Measurements from ENCODE around the gene ZBTB33.

ZBTB33 gene

GRCh38 chrX:120269373-120270035 is 18.9 kb downstream of the ZBTB33 start:
- DNase-seq: no peak

DNA sequence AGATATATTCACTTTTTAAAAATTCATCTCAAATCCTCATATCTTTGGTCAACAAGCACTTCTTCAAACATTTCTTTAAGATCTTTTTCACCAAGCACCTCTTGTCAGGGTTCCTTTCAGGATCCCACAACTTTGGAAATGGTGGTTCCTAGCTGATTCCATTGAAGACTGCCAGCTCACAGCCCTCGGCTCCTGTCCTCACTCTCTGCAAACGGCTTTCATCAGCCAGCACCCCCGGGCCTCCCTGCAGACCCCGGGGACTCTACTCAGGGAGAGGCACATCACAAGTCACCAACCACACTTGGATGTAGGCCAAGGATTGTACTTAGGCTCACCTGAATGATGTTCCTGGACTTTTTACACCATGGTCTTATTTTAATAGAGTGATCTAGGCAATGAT is 20.0 kb downstream of the ZBTB33 start:
- DNase-seq: no peak

GRCh38 chrX:120271218-120271617 is 20.6 kb downstream of the ZBTB33 start:
- no peak for DNase-seq

GRCh38 chrX:120274145-120274544 is 23.5 kb downstream of the ZBTB33 start:
- DNase-seq: no peak

DNA sequence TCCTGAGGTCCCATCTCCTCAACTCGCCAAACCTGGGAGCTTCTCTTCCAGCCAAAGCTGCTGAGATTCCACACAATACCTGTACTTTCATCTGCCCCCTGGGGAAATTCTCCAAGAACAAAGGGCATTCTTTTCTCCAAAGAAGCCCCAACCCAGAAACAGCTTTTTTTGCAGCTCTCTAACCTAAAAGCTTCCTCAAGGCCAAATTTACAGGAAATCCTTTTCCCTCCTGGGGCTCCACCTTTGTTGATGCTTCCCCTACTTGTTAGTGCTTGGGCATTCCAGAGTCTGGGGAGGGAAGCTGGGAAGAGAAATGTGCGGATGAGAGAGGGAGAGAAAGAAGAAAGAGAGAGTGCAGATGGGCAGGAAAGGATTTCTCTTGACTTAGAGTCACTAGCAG is 24.3 kb downstream of the ZBTB33 start:
- DNase-seq: no peak

DNA sequence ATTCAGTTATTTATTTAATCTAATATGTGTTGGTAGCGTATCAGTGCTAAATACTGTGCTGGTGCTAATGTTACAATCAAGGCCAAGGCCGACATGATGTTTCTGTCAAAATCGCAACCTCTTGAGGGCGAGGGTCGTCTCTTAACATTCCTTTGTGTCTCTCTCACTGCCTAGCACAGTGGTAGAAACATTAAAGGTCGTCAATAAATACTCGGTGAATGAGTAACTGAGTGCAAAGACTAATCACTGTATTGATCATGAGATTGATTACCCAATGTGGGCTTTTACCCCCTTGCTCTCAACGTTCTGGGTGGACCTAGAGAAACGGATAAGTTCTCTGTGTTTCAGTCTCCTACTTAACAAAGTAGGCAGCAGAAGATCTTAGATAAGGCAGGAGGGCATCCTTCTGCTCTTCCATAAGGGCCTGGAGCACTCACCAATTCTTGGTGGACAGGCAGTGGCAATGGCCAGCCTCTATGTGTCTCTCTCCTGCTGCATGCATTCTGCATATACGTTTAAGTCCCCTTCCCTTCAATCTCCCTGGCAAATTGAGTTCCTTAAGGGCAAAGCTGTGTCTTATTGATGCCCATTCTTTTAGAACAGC is 30.5 kb downstream of the ZBTB33 start:
- no peak for DNase-seq

DNA sequence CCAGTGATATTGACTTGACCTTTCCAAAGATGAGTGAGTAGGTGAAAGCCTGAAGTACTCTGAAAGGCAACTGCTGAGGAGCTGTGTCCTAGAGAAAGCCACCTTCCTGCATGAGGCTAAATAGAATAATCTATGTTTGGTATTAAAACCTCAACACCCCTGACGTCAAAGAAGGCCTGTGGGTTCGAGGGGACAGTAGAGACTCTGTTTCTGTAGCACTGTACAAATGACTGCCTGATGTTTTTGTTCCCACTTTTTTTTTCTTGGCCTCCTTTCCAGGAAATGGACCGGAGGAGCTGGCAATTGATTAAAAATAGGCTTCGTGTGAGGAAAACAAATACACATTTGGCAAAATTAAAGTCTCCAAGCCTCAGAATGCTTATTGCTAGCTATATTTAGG is 31.1 kb downstream of the ZBTB33 start:
- DNase-seq: no peak

GRCh38 chrX:120282697-120283096 is 32.1 kb downstream of the ZBTB33 start:
- DNase-seq: no peak

DNA sequence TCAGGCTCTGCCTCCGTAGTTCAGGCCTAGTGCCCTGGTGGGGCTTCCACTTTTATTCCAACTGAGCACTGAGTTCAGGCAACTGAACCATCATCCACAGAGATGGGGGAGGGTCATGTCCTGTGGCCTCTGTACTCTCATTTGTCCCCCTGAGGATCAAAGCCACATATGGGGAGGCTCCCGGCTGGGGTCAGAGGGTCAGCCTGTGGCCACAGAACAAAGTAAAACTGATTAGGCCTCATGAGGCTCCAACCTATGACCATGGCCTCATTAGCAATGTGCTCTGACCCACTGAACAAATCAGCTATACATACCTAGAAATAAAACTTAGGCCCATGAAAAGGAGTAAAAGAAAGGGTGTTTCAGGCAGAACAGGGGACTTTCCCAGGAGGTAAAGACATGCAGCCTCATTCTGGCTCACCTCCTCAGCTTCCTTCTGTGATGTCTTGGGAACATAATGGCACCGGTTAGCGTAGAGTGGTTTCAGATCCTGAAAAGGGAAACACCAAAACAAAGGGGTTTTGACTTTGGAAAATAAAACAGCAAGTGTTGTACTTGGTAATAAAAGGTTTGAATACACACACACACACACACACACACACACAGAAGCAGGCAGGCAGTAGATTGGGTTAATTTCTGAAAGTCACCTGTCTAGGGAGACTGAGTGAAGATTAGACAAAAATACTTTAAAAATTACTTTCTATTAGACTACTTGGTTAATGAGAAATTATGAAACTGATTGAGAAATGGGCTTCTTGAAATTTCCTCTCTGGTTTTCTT is 36.3 kb downstream of the ZBTB33 start:
- no peak for DNase-seq

- no peak for DNase-seq
These were observed 37.0 kb downstream of the ZBTB33 start for GRCh38 chrX:120287513-120288112.

DNA sequence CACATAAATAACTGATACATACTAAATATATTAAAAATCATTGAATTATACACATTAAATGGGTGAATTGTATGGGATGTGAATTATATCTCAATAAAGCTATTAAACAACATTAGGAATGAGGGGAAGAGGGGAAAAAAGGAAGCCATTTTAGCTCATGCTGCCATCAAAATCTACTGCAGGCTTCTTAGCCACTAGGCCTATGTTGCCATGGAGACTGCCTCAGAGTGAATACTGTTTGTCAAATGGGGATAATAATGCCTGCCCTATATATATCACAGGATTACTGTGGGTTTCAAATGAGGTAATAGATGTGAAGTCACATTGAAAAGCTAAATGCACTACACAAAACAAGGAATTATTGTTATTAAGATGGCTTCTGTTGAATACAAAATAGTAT is 39.5 kb downstream of the ZBTB33 start:
- no peak for DNase-seq

DNA sequence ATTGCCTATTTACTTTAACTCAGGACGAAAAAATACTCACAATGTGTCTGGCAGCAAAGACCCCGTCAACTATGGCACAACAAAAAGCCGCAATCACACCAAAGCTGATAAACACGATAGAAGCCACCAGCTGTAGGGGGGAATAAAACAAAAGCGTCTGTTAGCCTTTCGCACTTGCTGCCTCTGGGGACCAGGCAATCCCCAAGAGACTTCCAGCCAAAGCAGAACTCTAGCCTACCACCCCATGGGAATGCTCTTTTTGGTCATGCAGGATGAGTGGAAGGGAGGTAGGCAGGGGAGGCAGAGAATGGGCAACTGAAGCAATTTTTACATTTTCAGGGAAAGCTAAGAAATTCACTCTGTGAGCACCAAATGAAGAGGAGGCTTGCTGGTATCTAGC is 40.6 kb downstream of the ZBTB33 start:
- no peak for DNase-seq

DNA sequence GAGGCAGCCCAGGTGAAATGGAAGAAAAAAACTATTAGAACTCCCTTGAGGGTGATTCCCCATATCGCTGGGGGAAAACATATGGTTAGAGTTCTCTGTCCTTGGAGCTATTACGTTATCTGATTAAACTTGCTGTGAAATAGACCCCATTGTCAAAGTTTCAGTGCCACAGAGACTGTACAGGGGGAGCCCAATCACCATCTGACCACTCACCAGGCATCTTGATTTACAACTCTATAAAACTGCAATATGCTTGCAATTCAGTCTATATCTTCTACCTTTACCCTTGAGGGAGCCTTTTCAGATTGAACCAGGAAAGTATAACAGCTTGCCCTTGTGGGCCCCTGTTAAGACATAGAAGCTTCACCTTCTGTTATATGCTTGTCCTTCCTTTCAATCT is 42.4 kb downstream of the ZBTB33 start:
- no peak for DNase-seq

DNA sequence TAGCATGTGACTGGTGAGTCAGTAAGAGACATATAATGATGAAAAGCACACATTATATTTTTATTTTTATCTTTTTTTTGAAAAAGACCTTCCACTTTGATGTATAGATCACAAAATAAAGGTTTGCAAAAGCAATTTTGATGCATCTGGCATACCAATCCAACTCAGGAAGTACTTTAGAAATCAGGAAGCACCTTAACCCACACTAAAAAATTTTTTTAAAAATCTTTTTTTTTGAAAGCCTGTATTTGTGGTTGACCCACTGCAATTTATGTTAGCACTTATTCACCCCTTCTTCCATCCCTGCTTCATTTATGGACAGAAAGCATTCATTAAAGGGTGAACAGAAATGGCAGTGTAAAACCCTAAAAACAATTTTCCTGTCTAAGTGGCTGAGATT is 44.0 kb downstream of the ZBTB33 start:
- DNase-seq: no peak

DNA sequence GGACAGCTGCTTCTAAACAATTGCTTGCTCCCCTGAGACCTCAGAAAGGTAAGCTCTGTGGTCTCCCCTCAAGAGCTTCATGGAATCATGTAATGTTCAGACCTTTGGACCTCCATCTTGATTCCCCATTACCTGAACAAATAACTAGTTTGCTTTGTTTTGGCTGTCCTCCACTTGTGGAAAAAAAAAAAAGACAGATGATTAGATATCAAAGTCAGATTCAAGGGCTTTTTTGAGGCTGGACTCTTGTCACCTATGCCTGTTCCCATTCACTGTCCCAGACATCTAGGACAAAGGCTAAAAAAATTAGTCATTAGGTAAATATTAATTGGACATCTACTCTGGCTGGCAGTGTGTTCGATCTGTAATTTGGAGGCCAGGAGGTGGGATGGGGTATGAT is 47.3 kb downstream of the ZBTB33 start:
- no peak for DNase-seq

GRCh38 chrX:120299928-120300327 is 49.3 kb downstream of the ZBTB33 start:
- DNase-seq: no peak

GRCh38 chrX:120301497-120301896 is 50.9 kb downstream of the ZBTB33 start:
- DNase-seq: no peak

DNA sequence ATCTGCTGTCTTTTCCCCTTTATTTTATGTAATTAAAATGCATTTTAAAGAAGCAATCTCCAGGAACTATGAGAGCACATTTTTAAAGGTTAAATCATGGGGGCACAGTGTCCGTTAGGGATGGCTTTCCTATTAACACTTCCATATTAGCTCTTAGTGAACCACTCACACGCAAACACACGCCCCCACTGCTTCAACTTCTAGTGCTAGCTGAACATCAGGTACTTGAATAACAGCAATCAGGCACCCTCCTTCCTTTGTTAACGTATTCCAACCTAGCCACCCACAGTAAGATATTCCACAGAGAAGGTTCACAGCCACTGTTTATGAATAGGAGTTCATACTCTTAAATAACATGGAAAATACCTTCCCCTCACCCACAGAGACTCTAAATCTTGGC is 51.3 kb downstream of the ZBTB33 start:
- no peak for DNase-seq

- no peak for DNase-seq
These were observed 51.8 kb downstream of the ZBTB33 start for GRCh38 chrX:120302434-120302833.

DNA sequence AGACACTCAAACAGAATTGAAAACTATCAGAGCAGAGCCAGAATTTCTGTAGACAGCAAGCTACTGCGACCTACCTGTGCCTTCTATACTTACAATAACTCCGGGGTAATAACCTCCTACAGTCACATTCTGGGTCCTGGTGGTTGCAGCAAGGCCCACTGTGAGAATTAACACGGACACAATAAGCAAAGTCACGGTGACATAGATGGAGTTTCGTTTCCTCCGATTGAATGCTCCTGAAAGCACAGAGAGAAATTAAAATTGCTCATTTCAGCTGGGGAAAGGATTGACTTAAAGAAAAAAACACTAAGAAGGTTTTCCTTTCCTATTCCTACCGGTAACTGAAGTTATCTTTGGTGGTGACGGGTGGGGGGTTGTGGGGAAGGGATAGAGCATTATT is 53.6 kb downstream of the ZBTB33 start:
- no peak for DNase-seq

DNA sequence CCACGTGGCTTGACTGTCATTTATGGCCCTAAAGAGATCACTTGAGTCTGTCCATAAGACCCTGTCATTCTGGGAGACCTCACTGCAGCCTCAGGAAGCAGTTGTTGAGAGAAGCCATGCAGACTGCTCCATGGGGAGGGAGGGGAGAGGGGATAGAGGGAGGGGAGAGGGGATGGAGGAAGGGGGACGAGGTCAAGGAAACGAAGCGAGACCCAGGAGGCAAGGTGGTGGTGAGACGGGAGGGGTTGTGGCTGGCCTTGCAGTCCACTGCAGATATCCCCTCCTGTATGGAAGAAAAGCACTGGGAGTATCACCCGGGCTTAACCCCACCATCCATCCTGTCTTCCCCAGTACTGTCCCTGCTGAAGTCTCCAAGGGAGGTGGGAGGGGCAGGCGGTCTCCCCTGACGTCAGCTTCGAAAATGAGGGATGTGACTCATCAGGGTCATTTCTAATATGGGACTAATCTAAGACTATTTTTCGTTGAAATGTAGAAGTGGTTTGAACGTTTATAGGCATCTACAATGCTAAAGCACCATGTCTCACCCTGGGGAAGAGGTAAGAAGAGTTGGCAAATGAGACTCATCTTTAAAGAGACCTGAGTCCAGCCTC is 55.0 kb downstream of the ZBTB33 start:
- DNase-seq: peak; percentile 12

- DNase-seq: peak; percentile 1
These were observed 56.0 kb downstream of the ZBTB33 start for GRCh38 chrX:120306630-120307029.

Data from fibroblast of upper back skin (primary cell).